ENCODE measurements around the gene CDK8. TPM values are rescaled to one million over a fixed set of nuclear protein-coding genes. Genes with fewer than 3 reads are reported as not detected.

CDK8 gene
- total and polyA plus RNA-seq, 9 of the 15 experiments (the other 6 are each of a cell fraction or from before 2014, with no cell fraction given): 11.3 to 33.7 (median 20.3) TPM

DNA sequence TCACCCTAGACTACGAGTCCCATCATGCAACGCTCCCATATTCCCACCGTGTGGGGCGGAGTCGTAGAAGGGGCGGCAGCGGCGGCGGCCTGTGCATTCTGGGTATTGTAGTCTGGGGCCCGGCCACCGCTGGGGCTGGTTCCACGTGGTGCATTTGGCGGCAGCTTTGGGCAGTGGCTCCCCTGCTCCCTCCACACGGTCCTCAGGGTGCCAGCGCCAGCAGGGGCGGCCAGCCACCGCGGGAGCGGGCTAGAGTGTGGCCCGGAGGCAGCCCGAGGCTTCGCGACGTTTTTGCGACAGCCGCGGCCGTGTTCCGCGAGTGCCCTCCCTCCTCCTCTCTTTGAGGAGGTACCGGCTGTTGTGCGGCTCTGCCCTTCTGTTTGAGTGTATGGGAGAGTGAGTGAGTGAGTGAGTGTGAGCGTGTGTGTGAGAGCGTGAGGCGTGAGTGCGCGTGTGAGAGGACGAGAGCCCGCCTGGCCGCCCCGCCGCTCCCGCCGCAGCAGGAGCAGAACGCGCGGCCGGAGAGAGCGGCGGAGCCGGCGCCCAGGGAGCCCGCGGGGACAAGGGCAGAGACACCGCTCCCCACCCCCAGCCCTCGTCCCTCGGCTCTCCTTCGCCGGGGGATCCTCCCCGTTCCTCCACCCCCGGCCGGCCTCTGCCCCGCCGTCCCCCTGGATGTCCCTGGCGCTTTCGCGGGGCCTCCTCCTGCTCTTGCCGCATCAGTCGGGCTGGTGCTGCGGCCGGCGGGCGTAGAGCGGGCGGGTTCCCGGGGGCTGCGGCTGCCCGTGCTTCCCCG lies at the start of gene CDK8 (continued):
- TF ChIP-seq, protein P1, sequence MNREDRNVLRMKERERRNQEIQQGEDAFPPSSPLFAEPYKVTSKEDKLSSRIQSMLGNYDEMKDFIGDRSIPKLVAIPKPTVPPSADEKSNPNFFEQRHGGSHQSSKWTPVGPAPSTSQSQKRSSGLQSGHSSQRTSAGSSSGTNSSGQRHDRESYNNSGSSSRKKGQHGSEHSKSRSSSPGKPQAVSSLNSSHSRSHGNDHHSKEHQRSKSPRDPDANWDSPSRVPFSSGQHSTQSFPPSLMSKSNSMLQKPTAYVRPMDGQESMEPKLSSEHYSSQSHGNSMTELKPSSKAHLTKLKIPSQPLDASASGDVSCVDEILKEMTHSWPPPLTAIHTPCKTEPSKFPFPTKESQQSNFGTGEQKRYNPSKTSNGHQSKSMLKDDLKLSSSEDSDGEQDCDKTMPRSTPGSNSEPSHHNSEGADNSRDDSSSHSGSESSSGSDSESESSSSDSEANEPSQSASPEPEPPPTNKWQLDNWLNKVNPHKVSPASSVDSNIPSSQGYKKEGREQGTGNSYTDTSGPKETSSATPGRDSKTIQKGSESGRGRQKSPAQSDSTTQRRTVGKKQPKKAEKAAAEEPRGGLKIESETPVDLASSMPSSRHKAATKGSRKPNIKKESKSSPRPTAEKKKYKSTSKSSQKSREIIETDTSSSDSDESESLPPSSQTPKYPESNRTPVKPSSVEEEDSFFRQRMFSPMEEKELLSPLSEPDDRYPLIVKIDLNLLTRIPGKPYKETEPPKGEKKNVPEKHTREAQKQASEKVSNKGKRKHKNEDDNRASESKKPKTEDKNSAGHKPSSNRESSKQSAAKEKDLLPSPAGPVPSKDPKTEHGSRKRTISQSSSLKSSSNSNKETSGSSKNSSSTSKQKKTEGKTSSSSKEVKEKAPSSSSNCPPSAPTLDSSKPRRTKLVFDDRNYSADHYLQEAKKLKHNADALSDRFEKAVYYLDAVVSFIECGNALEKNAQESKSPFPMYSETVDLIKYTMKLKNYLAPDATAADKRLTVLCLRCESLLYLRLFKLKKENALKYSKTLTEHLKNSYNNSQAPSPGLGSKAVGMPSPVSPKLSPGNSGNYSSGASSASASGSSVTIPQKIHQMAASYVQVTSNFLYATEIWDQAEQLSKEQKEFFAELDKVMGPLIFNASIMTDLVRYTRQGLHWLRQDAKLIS (CRISPR knock-in tag; IDR thresholded peaks at IDR 0.05): no peak
- no peak for TF ChIP-seq TCF7 (IDR thresholded peaks at IDR 0.05; ENCODE audit: borderline replicate concordance)
- no peak for TF ChIP-seq ZNF274 (IDR thresholded peaks at IDR 0.05; ENCODE audit: borderline replicate concordance, low read depth, low read length)
- TF ChIP-seq, protein P2, sequence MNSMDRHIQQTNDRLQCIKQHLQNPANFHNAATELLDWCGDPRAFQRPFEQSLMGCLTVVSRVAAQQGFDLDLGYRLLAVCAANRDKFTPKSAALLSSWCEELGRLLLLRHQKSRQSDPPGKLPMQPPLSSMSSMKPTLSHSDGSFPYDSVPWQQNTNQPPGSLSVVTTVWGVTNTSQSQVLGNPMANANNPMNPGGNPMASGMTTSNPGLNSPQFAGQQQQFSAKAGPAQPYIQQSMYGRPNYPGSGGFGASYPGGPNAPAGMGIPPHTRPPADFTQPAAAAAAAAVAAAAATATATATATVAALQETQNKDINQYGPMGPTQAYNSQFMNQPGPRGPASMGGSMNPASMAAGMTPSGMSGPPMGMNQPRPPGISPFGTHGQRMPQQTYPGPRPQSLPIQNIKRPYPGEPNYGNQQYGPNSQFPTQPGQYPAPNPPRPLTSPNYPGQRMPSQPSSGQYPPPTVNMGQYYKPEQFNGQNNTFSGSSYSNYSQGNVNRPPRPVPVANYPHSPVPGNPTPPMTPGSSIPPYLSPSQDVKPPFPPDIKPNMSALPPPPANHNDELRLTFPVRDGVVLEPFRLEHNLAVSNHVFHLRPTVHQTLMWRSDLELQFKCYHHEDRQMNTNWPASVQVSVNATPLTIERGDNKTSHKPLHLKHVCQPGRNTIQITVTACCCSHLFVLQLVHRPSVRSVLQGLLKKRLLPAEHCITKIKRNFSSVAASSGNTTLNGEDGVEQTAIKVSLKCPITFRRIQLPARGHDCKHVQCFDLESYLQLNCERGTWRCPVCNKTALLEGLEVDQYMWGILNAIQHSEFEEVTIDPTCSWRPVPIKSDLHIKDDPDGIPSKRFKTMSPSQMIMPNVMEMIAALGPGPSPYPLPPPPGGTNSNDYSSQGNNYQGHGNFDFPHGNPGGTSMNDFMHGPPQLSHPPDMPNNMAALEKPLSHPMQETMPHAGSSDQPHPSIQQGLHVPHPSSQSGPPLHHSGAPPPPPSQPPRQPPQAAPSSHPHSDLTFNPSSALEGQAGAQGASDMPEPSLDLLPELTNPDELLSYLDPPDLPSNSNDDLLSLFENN (IDR thresholded peaks at IDR 0.05; ENCODE audit: low read depth in 2 of 2, low read length in 2 of 2): no peak
- TF ChIP-seq ADNP (tag; IDR thresholded peaks at IDR 0.05): no peak
- TF ChIP-seq, protein P3, sequence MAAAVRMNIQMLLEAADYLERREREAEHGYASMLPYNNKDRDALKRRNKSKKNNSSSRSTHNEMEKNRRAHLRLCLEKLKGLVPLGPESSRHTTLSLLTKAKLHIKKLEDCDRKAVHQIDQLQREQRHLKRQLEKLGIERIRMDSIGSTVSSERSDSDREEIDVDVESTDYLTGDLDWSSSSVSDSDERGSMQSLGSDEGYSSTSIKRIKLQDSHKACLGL (CRISPR knock-in tag; IDR thresholded peaks at IDR 0.05; ENCODE audit: borderline replicate concordance, poor library complexity, severe bottlenecking): no peak
- TF ChIP-seq, protein P4, sequence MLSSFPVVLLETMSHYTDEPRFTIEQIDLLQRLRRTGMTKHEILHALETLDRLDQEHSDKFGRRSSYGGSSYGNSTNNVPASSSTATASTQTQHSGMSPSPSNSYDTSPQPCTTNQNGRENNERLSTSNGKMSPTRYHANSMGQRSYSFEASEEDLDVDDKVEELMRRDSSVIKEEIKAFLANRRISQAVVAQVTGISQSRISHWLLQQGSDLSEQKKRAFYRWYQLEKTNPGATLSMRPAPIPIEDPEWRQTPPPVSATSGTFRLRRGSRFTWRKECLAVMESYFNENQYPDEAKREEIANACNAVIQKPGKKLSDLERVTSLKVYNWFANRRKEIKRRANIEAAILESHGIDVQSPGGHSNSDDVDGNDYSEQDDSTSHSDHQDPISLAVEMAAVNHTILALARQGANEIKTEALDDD (IDR thresholded peaks at IDR 0.05): no peak
- peak; percentile 67 for TF ChIP-seq SAP30 (IDR thresholded peaks at IDR 0.05; ENCODE audit: borderline replicate concordance, insufficient read depth, low read depth, low read length, poor library complexity, severe bottlenecking)
- TF ChIP-seq ZNF699 (CRISPR knock-in tag; IDR thresholded peaks at IDR 0.05; ENCODE audit: insufficient replicate concordance): no peak
- TF ChIP-seq, protein P5, sequence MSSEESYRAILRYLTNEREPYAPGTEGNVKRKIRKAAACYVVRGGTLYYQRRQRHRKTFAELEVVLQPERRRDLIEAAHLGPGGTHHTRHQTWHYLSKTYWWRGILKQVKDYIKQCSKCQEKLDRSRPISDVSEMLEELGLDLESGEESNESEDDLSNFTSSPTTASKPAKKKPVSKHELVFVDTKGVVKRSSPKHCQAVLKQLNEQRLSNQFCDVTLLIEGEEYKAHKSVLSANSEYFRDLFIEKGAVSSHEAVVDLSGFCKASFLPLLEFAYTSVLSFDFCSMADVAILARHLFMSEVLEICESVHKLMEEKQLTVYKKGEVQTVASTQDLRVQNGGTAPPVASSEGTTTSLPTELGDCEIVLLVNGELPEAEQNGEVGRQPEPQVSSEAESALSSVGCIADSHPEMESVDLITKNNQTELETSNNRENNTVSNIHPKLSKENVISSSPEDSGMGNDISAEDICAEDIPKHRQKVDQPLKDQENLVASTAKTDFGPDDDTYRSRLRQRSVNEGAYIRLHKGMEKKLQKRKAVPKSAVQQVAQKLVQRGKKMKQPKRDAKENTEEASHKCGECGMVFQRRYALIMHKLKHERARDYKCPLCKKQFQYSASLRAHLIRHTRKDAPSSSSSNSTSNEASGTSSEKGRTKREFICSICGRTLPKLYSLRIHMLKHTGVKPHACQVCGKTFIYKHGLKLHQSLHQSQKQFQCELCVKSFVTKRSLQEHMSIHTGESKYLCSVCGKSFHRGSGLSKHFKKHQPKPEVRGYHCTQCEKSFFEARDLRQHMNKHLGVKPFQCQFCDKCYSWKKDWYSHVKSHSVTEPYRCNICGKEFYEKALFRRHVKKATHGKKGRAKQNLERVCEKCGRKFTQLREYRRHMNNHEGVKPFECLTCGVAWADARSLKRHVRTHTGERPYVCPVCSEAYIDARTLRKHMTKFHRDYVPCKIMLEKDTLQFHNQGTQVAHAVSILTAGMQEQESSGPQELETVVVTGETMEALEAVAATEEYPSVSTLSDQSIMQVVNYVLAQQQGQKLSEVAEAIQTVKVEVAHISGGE (CRISPR knock-in tag; IDR thresholded peaks at IDR 0.05): peak in 1 of 3 experiments; percentile 43; a peak in 2 of 6 replicates
- peak; percentile 78 for TF ChIP-seq SUPT5H (IDR thresholded peaks at IDR 0.05)
- TF ChIP-seq POLR2B (IDR thresholded peaks at IDR 0.05; ENCODE audit: low read depth, partially characterized antibody): peak; percentile 69

Measured in K562 (cell line).